H1 (cell line): Measurements from ENCODE around the gene C1orf74. TPM values are rescaled to one million over a fixed set of nuclear protein-coding genes. Genes with fewer than 3 reads are reported as not detected.

ENCODE experiments used
- CTCF ChIA-PET: fragments of 300-600 bp; sonication (Branson Sonifier 250); formaldehyde crosslinking; loops from one replicate; lab custom pipeline; 2021; ENCODE audit not compliant: partially characterized antibody; lab: Charles Lee
- POLR2A ChIA-PET: fragments of 300-600 bp; sonication (Branson Sonifier 250); formaldehyde crosslinking; loops from one replicate; lab custom pipeline; 2021; ENCODE audit warnings: inconsistent platforms; ENCODE audit not compliant: partially characterized antibody; lab: Charles Lee
- DNase-seq, 2 experiments: peaks; one replicate each; pipeline versions ENCODE4 v3.0.0 to v3.0.0-alpha.2; 2010 to 2022; ENCODE audit warnings: low spot score in 2 of 2, low read depth in 1 of 2, mixed read lengths in 1 of 2
- FAIRE-seq: peaks from 2 replicates; lab custom pipeline; 2011; peaks lifted over from hg19 to GRCh38; lab: Jason Lieb, UNC
- H2AFZ ChIP-seq: 2 replicates; pipeline ENCODE4 v1.8.1; 2012; ENCODE audit warnings: low read length, inconsistent platforms
- H2AK5ac ChIP-seq: 2 replicates; pipeline ENCODE4 v1.6.1; 2013; ENCODE audit warnings: low read depth, low read length
- H2BK120ac ChIP-seq: replicated peaks from 2 replicates; pipeline ENCODE3; 2013; ENCODE audit warnings: low read depth, low read length, inconsistent platforms
- H2BK12ac ChIP-seq: 2 replicates; pipeline ENCODE4 v1.6.1; 2013; ENCODE audit warnings: low read depth, low read length
- H2BK15ac ChIP-seq: 2 replicates; pipeline ENCODE4 v1.6.1; 2013; ENCODE audit warnings: low read length
- H2BK20ac ChIP-seq: 2 replicates; pipeline ENCODE4 v1.6.1; 2013; ENCODE audit warnings: low read length
- H2BK5ac ChIP-seq: 2 replicates; pipeline ENCODE4 v1.6.1; 2013; ENCODE audit warnings: low read depth, low read length
- H3K14ac ChIP-seq: 2 replicates; pipeline ENCODE4 v1.6.1; 2013; ENCODE audit warnings: inconsistent platforms; ENCODE audit not compliant: insufficient read length
- H3K18ac ChIP-seq: 2 replicates; pipeline ENCODE4 v1.6.1; 2013; ENCODE audit warnings: low read length; ENCODE audit errors: extremely low read depth
- H3K23ac ChIP-seq: 2 replicates; pipeline ENCODE4 v1.6.1; 2013; ENCODE audit warnings: inconsistent platforms; ENCODE audit not compliant: insufficient read length
- H3K23me2 ChIP-seq: 2 replicates; pipeline ENCODE4 v1.6.1; 2013; ENCODE audit warnings: low read depth, low read length
- H3K27ac ChIP-seq: 2 replicates; pipeline ENCODE4 v1.6.1; 2011; ENCODE audit warnings: low read depth, low read length, inconsistent platforms
- H3K27me3 ChIP-seq, 4 experiments: replicated peaks in 1 of 4; 1 replicate in 1 of 4; 2 replicates in 3 of 4; pipeline versions ENCODE4 v1.6.1 to v1.8.1; 2011 to 2013; ENCODE audit warnings: low read length in 3 of 4, mild to moderate bottlenecking in 3 of 4, inconsistent platforms in 2 of 4, mixed read lengths in 2 of 4, moderate library complexity in 1 of 4; ENCODE audit not compliant: control insufficient read depth in 3 of 4, insufficient read depth in 3 of 4; ENCODE audit errors: extremely low read depth in 1 of 4
- H3K36me3 ChIP-seq, 4 experiments: 2 replicates each; pipeline versions ENCODE4 v1.6.1 to v1.8.1; 2011 to 2013; ENCODE audit warnings: mild to moderate bottlenecking in 4 of 4, low read length in 3 of 4, moderate library complexity in 2 of 4, control low read depth in 1 of 4, inconsistent platforms in 1 of 4; ENCODE audit not compliant: insufficient read depth in 4 of 4, control insufficient read depth in 2 of 4
- H3K4ac ChIP-seq: replicated peaks from 2 replicates; pipeline ENCODE3; 2013; ENCODE audit warnings: low read length, low read depth, mixed read lengths, inconsistent platforms; ENCODE audit not compliant: insufficient read length
- H3K4me1 ChIP-seq, 4 experiments: replicated peaks in 1 of 4; 1 replicate in 1 of 4; 2 replicates in 3 of 4; pipeline versions ENCODE4 v1.6.1 to v1.8.1; 2011 to 2013; ENCODE audit warnings: low read length in 3 of 4, inconsistent platforms in 2 of 4, mixed read lengths in 1 of 4; ENCODE audit not compliant: insufficient read depth in 4 of 4, control insufficient read depth in 3 of 4
- H3K4me2 ChIP-seq, 2 experiments: 2 replicates each; pipeline versions ENCODE4 v1.6.1 to v1.8.1; 2011 to 2013; ENCODE audit warnings: low read depth in 2 of 2, low read length in 2 of 2, control low read depth in 1 of 2, inconsistent platforms in 1 of 2, mild to moderate bottlenecking in 1 of 2; ENCODE audit not compliant: insufficient read depth in 1 of 2
- H3K4me3 ChIP-seq, 4 experiments: fragments of 200-600, 300-600 bp in 1 of 4; sonication (generic), shearing (Covaris generic), sonication (Bioruptor Twin) in 1 of 4; 2 replicates each; pipeline versions ENCODE4 v1.5.1 to v1.8.1; 2011 to 2016; ENCODE audit warnings: low read length in 4 of 4, low read depth in 3 of 4, control low read depth in 2 of 4, inconsistent platforms in 2 of 4, mild to moderate bottlenecking in 2 of 4, mixed read lengths in 1 of 4, moderate library complexity in 1 of 4; ENCODE audit not compliant: insufficient read depth in 2 of 4; ENCODE audit errors: extremely low read depth in 1 of 4
- H3K56ac ChIP-seq: replicated peaks from 2 replicates; pipeline ENCODE3; 2013; ENCODE audit warnings: low read depth, mild to moderate bottlenecking, mixed read lengths, low read length, inconsistent platforms; ENCODE audit not compliant: insufficient read length
- H3K79me1 ChIP-seq: 2 replicates; pipeline ENCODE4 v1.6.1; 2013; ENCODE audit warnings: low read depth, low read length, control low read depth
- H3K79me2 ChIP-seq, 2 experiments: 2 replicates each; pipeline versions ENCODE4 v1.6.1 to v1.8.1; 2012 to 2013; ENCODE audit warnings: low read length in 2 of 2, mild to moderate bottlenecking in 2 of 2, inconsistent platforms in 1 of 2; ENCODE audit not compliant: insufficient read depth in 2 of 2, control insufficient read depth in 1 of 2
- H3K9ac ChIP-seq, 4 experiments: replicated peaks in 1 of 4; 1 replicate in 1 of 4; 2 replicates in 3 of 4; pipeline versions ENCODE4 v1.6.1 to v1.8.1; 2011 to 2013; ENCODE audit warnings: low read depth in 3 of 4, low read length in 3 of 4, control low read depth in 2 of 4, mild to moderate bottlenecking in 2 of 4, moderate library complexity in 2 of 4, inconsistent platforms in 1 of 4; ENCODE audit errors: extremely low read depth in 1 of 4
- H3K9me3 ChIP-seq, 2 experiments: 2 replicates each; pipeline versions ENCODE4 v1.6.1 to v1.8.1; 2012 to 2013; ENCODE audit warnings: mild to moderate bottlenecking in 2 of 2, moderate library complexity in 2 of 2, control low read depth in 1 of 2, inconsistent platforms in 1 of 2, low read depth in 1 of 2, low read length in 1 of 2, mixed read lengths in 1 of 2; ENCODE audit not compliant: insufficient read depth in 2 of 2
- H4K20me1 ChIP-seq, 2 experiments: replicated peaks in 1 of 2; 2 replicates each; pipeline versions ENCODE3 to v1.8.1; 2011 to 2013; ENCODE audit warnings: inconsistent platforms in 2 of 2, low read length in 2 of 2, mild to moderate bottlenecking in 1 of 2; ENCODE audit not compliant: insufficient read depth in 2 of 2, control insufficient read depth in 1 of 2
- H4K5ac ChIP-seq: 2 replicates; pipeline ENCODE4 v1.6.1; 2013; ENCODE audit warnings: low read length, low read depth, mixed read lengths, inconsistent platforms; ENCODE audit not compliant: insufficient read length
- H4K8ac ChIP-seq: 2 replicates; pipeline ENCODE4 v1.8.0; 2013; ENCODE audit warnings: mild to moderate bottlenecking, moderate library complexity, low read length, inconsistent platforms; ENCODE audit not compliant: insufficient read depth; ENCODE audit errors: extremely low read depth
- H4K91ac ChIP-seq: replicated peaks from 2 replicates; pipeline ENCODE3; 2013; ENCODE audit warnings: low read length, mixed read lengths, inconsistent platforms; ENCODE audit not compliant: insufficient read length
- KDM4A ChIP-seq: IDR thresholded peaks from one replicate; pipeline ENCODE4 v1.7.1; 2012; ENCODE audit warnings: low read depth, mild to moderate bottlenecking, moderate library complexity, low read length, inconsistent platforms; ENCODE audit not compliant: severe bottlenecking
- RFX5 ChIP-seq: IDR thresholded peaks from 2 replicates; pipeline ENCODE4 v1.6.1; 2011; ENCODE audit warnings: low read depth, low read length, improper control_type of control experiment, borderline replicate concordance
- RXRA ChIP-seq: IDR thresholded peaks from 2 replicates; pipeline ENCODE4 v1.6.1; 2011; ENCODE audit warnings: low read depth, mild to moderate bottlenecking, low read length, moderate library complexity; ENCODE audit not compliant: insufficient read depth
- SIX5 ChIP-seq: IDR thresholded peaks from 2 replicates; pipeline ENCODE4 v1.6.1; 2011; ENCODE audit warnings: mild to moderate bottlenecking, low read depth, low read length
- SUZ12 ChIP-seq: fragments of 200-600 bp; sonication (generic); IDR thresholded peaks from 2 replicates; pipeline ENCODE4 v1.6.1; 2012; ENCODE audit warnings: mild to moderate bottlenecking, inconsistent platforms, low read length, moderate library complexity, mixed read lengths
- WGBS, 2 experiments: shearing (Covaris generic) in 1 of 2; methylation state at CpG; one replicate each; pipeline versions ENCODE4 v1.1.6 to v1.1.7; 2013 to 2015; ENCODE audit warnings: low lambda C conversion rate in 2 of 2, mixed read lengths in 2 of 2, inconsistent platforms in 1 of 2, low coverage in 1 of 2, missing lambda C conversion rate in 1 of 2; ENCODE audit not compliant: insufficient replicate concordance in 2 of 2, insufficient coverage in 1 of 2, insufficient read length in 1 of 2; ENCODE audit errors: extremely low coverage in 1 of 2, missing lambda C conversion rate in 1 of 2; 5-methylcytosine and 5-hydroxymethylcytosine counted together
- polyA plus RNA-seq, 7 experiments: library from polyadenylated mRNA; depleted of rRNA in 3 of 7; stranded (reverse) in 5 of 7; unstranded in 2 of 7; fragments of >200 nt in 5 of 7; fragments of 200-250 nt in 2 of 7; gene quantifications; 1 replicate in 5 of 7; 2 replicates in 1 of 7; 4 replicates in 1 of 7; pipeline versions ENCODE4 v1.2.1 to v1.2.3, GENCODE V29; 2011 to 2013; ENCODE audit warnings: missing spikeins in 2 of 7, mixed read lengths in 2 of 7
- total RNA-seq: library from RNA; stranded (reverse); fragmentation: NEBNext Ultra II Directional; extraction: Animal tissue kit (Norgen Biotek cat#: 25700); gene quantifications from 2 replicates; pipeline ENCODE4 v1.2.1, GENCODE V29; 2021

C1orf74 gene
- total and polyA plus RNA-seq, 2 of the 8 experiments (the other 6 are each of a cell fraction or from before 2014, with no cell fraction given): 3.1 to 3.9 TPM

DNA sequence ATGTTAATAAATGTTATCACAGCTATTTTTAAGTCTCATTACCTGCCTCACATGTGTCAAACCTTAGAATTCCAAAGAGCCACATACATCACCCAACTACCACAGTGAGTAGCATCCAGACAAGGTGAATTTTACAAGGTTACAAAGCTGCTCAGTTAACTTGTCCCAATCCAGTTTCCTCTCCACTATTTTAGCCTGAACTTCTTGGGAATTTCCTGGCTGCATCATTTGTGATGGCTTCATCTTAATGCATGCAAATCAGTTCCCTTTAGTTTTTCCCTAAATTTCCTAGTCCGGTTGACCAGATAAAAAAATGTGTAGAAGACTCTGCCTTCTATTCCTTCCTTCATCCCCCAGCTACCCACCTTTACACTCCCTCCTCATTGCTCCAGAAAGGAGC, 29.1 kb downstream of the C1orf74 start:
- DNase-seq: no peak
- Histone ChIP-seq H4K8ac (no peak overlapping the region), H3K56ac (no peak overlapping the region), H3K4me3 (no peak overlapping the region), H3K23me2 (no peaks in the 10 kb centered on the region), H3K14ac (no peak overlapping the region), H3K79me1 (no peaks in the 10 kb centered on the region), H2AK5ac (no peak overlapping the region), H3K9ac (no peak overlapping the region), H3K79me2 (no peaks in the 10 kb centered on the region), H2AFZ (no peak overlapping the region), H2BK5ac (no peak overlapping the region), H3K18ac (no peak overlapping the region), H3K23ac (no peak overlapping the region), H4K5ac (no peak overlapping the region), H2BK20ac (no peak overlapping the region), H2BK12ac (no peak overlapping the region), H4K91ac (no peak overlapping the region), H3K4me1 (no peaks in the 10 kb centered on the region), H3K27me3 (peaks cover 0 to 3% (median 0%) of the 10 kb centered on the region in 4 experiments; a peak in 1 of 7 replicates), H3K27ac (no peak overlapping the region), H3K36me3 (no peaks in the 10 kb centered on the region), H4K20me1 (no peaks in the 10 kb centered on the region), H2BK15ac (no peak overlapping the region), H3K9me3 (no peaks in the 10 kb centered on the region), H3K4ac (no peak overlapping the region), H3K4me2 (no peak overlapping the region), H2BK120ac (no peak overlapping the region)
- POLR2A ChIA-PET: no interaction called here
- TF ChIP-seq RXRA (no peak), RFX5 (no peak), SIX5 (no peak), SUZ12 (no peak), KDM4A (no peak)
- CTCF ChIA-PET: interaction anchor here (0.6 to 1.3 kb wide), 2 partner anchors 179 to 263 kb away, joined by 3 to 4 read pairs; no protein-coding TSS in a partner anchor
- WGBS, 2 experiments: 100% methylated on average over 1 of the region's 1 CpG; no CpG with 5 or more reads in 1 of the 2 experiments
- FAIRE-seq: no peak
